Neural cell (in vitro differentiated cells): ENCODE measurements around the gene KRTAP19-8.

Experiments
- EZH2 ChIP-seq: fragments of 200-600, 300-800 bp; shearing (Covaris generic), sonication (generic); IDR thresholded peaks from 2 replicates; pipeline ENCODE4 v1.6.1; 2014; ENCODE audit warnings: antibody characterized with exemption, low read length, borderline replicate concordance, mild to moderate bottlenecking; ENCODE audit not compliant: insufficient read depth, poor library complexity, severe bottlenecking
- POLR2AphosphoS5 ChIP-seq: IDR thresholded peaks from 2 replicates; pipeline ENCODE4 v1.6.1; 2012
- RAD21 ChIP-seq: fragments of 450-650 bp; conservative IDR thresholded peaks from 2 replicates; pipeline ENCODE4 v1.6.1; 2014; ENCODE audit warnings: antibody characterized with exemption, mild to moderate bottlenecking, moderate library complexity
- TF ChIP-seq, protein P1 (sequence below): fragments of 450-650 bp; IDR thresholded peaks from 2 replicates; pipeline ENCODE4 v1.5.1; 2014; ENCODE audit warnings: antibody characterized with exemption, mild to moderate bottlenecking, moderate library complexity; ENCODE audit not compliant: poor library complexity, severe bottlenecking

DNA sequence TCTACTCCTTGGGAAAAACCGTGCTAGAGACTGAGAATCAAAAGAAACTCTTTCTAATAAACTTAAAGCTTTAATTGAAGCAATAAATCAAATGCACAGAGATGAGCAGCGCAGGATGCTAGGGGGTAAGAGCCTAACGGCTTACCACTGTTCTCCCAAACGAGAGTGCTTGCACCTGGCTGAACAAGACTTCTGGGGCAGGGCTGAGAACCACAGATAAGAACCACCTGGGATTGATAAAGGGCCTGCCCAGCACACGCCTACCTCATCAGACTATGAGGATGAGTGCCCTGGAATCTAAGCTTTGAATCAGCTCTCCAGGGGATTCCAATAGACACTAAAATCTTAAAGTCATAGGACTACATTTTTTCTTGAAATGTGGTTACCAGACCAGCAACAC, 43.3 kb downstream of the KRTAP19-8 start:
- TF ChIP-seq POLR2AphosphoS5 (no peak), RAD21 (no peak), EZH2 (no peak)
- TF ChIP-seq, protein P1, sequence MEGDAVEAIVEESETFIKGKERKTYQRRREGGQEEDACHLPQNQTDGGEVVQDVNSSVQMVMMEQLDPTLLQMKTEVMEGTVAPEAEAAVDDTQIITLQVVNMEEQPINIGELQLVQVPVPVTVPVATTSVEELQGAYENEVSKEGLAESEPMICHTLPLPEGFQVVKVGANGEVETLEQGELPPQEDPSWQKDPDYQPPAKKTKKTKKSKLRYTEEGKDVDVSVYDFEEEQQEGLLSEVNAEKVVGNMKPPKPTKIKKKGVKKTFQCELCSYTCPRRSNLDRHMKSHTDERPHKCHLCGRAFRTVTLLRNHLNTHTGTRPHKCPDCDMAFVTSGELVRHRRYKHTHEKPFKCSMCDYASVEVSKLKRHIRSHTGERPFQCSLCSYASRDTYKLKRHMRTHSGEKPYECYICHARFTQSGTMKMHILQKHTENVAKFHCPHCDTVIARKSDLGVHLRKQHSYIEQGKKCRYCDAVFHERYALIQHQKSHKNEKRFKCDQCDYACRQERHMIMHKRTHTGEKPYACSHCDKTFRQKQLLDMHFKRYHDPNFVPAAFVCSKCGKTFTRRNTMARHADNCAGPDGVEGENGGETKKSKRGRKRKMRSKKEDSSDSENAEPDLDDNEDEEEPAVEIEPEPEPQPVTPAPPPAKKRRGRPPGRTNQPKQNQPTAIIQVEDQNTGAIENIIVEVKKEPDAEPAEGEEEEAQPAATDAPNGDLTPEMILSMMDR, result no peak
